Measurements from ENCODE around the gene TPK1.
"Not testable (repeated sequence)": the region's sequence is repeated elsewhere in the genome, so short reads cannot be mapped to it uniquely, and the experiment has no call there.

- TF ChIP-seq CTCF (IDR thresholded peaks at IDR 0.05; ENCODE audit: poor library complexity, severe bottlenecking); EZH2 (IDR thresholded peaks at IDR 0.05; ENCODE audit: borderline replicate concordance, insufficient read depth, low read length, poor library complexity, severe bottlenecking); MXI1 (conservative IDR thresholded peaks at IDR 0.05; ENCODE audit: poor library complexity, severe bottlenecking); EP300 (conservative IDR thresholded peaks at IDR 0.05; ENCODE audit: poor library complexity, severe bottlenecking): not testable (repeated sequence)
Observed at GRCh38 chr7:144427539-144427938, 408.3 kb downstream of the TPK1 start.
